Measurements from ENCODE around the gene TRHDE. TPM values are rescaled to one million over a fixed set of nuclear protein-coding genes. Genes with fewer than 3 reads are reported as not detected.

Gene TRHDE
- total RNA-seq, 1 donor from 2014 or later: 0.87 TPM

GRCh38 chr12:72522411-72522810 is 250.2 kb downstream of the TRHDE start:
- H3K36me3 Mint-ChIP-seq (ENCODE audit: low read depth): no peaks in the 10 kb centered on the region
- DNase-seq (ENCODE audit: low spot score): no peak
- no peak overlapping the region for H3K4me3 Mint-ChIP-seq (ENCODE audit: unreplicated experiment)
- no peak overlapping the region for H3K27ac Mint-ChIP-seq (ENCODE audit: unreplicated experiment)
- peaks cover 1% of the 10 kb centered on the region for H3K27me3 Mint-ChIP-seq (ENCODE audit: low read depth)
- H3K4me1 Mint-ChIP-seq (ENCODE audit: low read depth): no peaks in the 10 kb centered on the region
- no peaks in the 10 kb centered on the region for H3K9me3 Mint-ChIP-seq (ENCODE audit: low read depth)
- TF ChIP-seq, protein P1, sequence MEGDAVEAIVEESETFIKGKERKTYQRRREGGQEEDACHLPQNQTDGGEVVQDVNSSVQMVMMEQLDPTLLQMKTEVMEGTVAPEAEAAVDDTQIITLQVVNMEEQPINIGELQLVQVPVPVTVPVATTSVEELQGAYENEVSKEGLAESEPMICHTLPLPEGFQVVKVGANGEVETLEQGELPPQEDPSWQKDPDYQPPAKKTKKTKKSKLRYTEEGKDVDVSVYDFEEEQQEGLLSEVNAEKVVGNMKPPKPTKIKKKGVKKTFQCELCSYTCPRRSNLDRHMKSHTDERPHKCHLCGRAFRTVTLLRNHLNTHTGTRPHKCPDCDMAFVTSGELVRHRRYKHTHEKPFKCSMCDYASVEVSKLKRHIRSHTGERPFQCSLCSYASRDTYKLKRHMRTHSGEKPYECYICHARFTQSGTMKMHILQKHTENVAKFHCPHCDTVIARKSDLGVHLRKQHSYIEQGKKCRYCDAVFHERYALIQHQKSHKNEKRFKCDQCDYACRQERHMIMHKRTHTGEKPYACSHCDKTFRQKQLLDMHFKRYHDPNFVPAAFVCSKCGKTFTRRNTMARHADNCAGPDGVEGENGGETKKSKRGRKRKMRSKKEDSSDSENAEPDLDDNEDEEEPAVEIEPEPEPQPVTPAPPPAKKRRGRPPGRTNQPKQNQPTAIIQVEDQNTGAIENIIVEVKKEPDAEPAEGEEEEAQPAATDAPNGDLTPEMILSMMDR (IDR thresholded peaks at IDR 0.05): no peak

DNA sequence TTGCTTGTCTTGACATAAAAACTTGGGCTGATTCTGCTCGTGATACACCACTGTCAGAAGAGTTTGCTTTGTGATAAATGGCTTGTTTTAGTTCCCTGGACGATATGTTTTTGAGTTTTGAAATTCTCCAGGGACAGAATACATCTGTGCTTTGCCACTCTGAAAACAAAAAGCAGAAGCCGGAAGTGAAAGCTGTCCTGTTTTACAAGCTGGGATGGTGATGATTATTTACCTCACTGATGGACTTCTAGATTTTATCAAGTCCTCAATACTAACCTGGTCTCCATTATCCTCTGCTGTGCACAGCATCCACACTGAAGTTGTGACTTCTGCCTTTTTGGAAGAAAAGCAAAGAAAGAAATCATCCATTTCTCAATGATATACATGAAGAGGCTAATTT is 251.6 kb downstream of the TRHDE start:
- TF ChIP-seq, protein P1 (IDR thresholded peaks at IDR 0.05): no peak
- DNase-seq (ENCODE audit: low spot score): no peak
- Mint-ChIP-seq H3K27ac (ENCODE audit: unreplicated experiment) (no peak overlapping the region), H3K4me1 (ENCODE audit: low read depth) (no peaks in the 10 kb centered on the region), H3K36me3 (ENCODE audit: low read depth) (no peaks in the 10 kb centered on the region), H3K9me3 (ENCODE audit: low read depth) (no peaks in the 10 kb centered on the region), H3K4me3 (ENCODE audit: unreplicated experiment) (no peak overlapping the region), H3K27me3 (ENCODE audit: low read depth) (peaks cover 1% of the 10 kb centered on the region)

GRCh38 chr12:72535212-72535990 is 263.2 kb downstream of the TRHDE start:
- H3K36me3 Mint-ChIP-seq (ENCODE audit: low read depth): no peaks in the 10 kb centered on the region
- no peak overlapping the region for H3K4me3 Mint-ChIP-seq (ENCODE audit: unreplicated experiment)
- TF ChIP-seq, protein P1 (IDR thresholded peaks at IDR 0.05): no peak
- peaks cover 1% of the 10 kb centered on the region for H3K27me3 Mint-ChIP-seq (ENCODE audit: low read depth)
- peaks cover 1% of the 10 kb centered on the region for H3K4me1 Mint-ChIP-seq (ENCODE audit: low read depth)
- no peak for DNase-seq (ENCODE audit: low spot score)
- H3K9me3 Mint-ChIP-seq (ENCODE audit: low read depth): no peaks in the 10 kb centered on the region
- H3K27ac Mint-ChIP-seq (ENCODE audit: unreplicated experiment): no peak overlapping the region

- TF ChIP-seq, protein P1 (IDR thresholded peaks at IDR 0.05): no peak
- H3K4me3 Mint-ChIP-seq (ENCODE audit: unreplicated experiment): no peak overlapping the region
- H3K27me3 Mint-ChIP-seq (ENCODE audit: low read depth): peaks cover 1% of the 10 kb centered on the region
- no peaks in the 10 kb centered on the region for H3K9me3 Mint-ChIP-seq (ENCODE audit: low read depth)
- no peak for DNase-seq (ENCODE audit: low spot score)
- H3K4me1 Mint-ChIP-seq (ENCODE audit: low read depth): peaks cover 10% of the 10 kb centered on the region
- H3K36me3 Mint-ChIP-seq (ENCODE audit: low read depth): no peaks in the 10 kb centered on the region
- H3K27ac Mint-ChIP-seq (ENCODE audit: unreplicated experiment): no peak overlapping the region
These were observed 268.6 kb downstream of the TRHDE start for GRCh38 chr12:72540811-72541210.

- TF ChIP-seq, protein P1 (IDR thresholded peaks at IDR 0.05): no peak
- H3K27me3 Mint-ChIP-seq (ENCODE audit: low read depth): no peaks in the 10 kb centered on the region
- H3K27ac Mint-ChIP-seq (ENCODE audit: unreplicated experiment): no peak overlapping the region
- H3K36me3 Mint-ChIP-seq (ENCODE audit: low read depth): no peaks in the 10 kb centered on the region
- H3K4me1 Mint-ChIP-seq (ENCODE audit: low read depth): peaks cover 10% of the 10 kb centered on the region
- no peak overlapping the region for H3K4me3 Mint-ChIP-seq (ENCODE audit: unreplicated experiment)
- DNase-seq (ENCODE audit: low spot score): no peak
- no peaks in the 10 kb centered on the region for H3K9me3 Mint-ChIP-seq (ENCODE audit: low read depth)
These were observed 271.8 kb downstream of the TRHDE start for GRCh38 chr12:72543777-72544467.

Data from chondrocyte (in vitro differentiated cells).